K562 (cell line): Measurements from ENCODE around the gene KBTBD4. TPM values are rescaled to one million over a fixed set of nuclear protein-coding genes. Genes with fewer than 3 reads are reported as not detected.

ENCODE experiments used
- BMI1 ChIP-seq: fragments of 150-350 bp; IDR thresholded peaks from 2 replicates; pipeline ENCODE4 v1.6.1; 2014; ENCODE audit warnings: low read length
- BRD4 ChIP-seq: fragments of 200-600 bp; sonication (generic); IDR thresholded peaks from 2 replicates; pipeline ENCODE4 v1.6.1; 2017; ENCODE audit warnings: inconsistent platforms
- EZH2 ChIP-seq: IDR thresholded peaks from 2 replicates; pipeline ENCODE4 v1.6.1; 2012; ENCODE audit warnings: low read depth, mild to moderate bottlenecking, inconsistent platforms, low read length, borderline replicate concordance
- GATAD2A ChIP-seq: fragments of 450-650 bp; IDR thresholded peaks from 2 replicates; pipeline ENCODE4 v1.6.1; 2017
- HOMEZ ChIP-seq: fragments of 250-450 bp; sonication (Bioruptor Pico); IDR thresholded peaks from 2 replicates; pipeline ENCODE4 v1.4.0; 2020; ENCODE audit warnings: mild to moderate bottlenecking, moderate library complexity
- IRF2 ChIP-seq: sonication (generic); formaldehyde crosslinking; IDR thresholded peaks from 2 replicates; pipeline ENCODE4 v1.8.1; 2022; ENCODE audit warnings: mild to moderate bottlenecking, missing genetic modification reagents
- JUNB ChIP-seq: fragments of 450-650 bp; formaldehyde crosslinking; conservative IDR thresholded peaks from 2 replicates; pipeline ENCODE4 v1.4.0; 2020; ENCODE audit warnings: mild to moderate bottlenecking
- KLF6 ChIP-seq: fragments of 250-450 bp; sonication (Bioruptor Pico); IDR thresholded peaks from 2 replicates; pipeline ENCODE4 v1.4.0; 2020; ENCODE audit warnings: mild to moderate bottlenecking, moderate library complexity, borderline replicate concordance
- LARP7 ChIP-seq: fragments of 450-650 bp; IDR thresholded peaks from 2 replicates; pipeline ENCODE4 v1.6.1; 2016
- PTBP1 ChIP-seq: fragments of 200-400 bp; formaldehyde crosslinking; IDR thresholded peaks from 2 replicates; pipeline ENCODE4 v1.6.1; 2017; ENCODE audit warnings: low read depth, low read length
- SP1 ChIP-seq: sonication (generic); formaldehyde crosslinking; IDR thresholded peaks from 2 replicates; pipeline ENCODE4 v1.8.1; 2022; ENCODE audit warnings: mild to moderate bottlenecking, missing genetic modification reagents
- TFE3 ChIP-seq: fragments of 450-650 bp; formaldehyde crosslinking; IDR thresholded peaks from 2 replicates; pipeline ENCODE4 v1.4.0; 2020; ENCODE audit warnings: mild to moderate bottlenecking, mixed read lengths
- ZFX ChIP-seq: sonication (generic); formaldehyde crosslinking; IDR thresholded peaks from 2 replicates; pipeline ENCODE4 v1.8.0; 2022; ENCODE audit warnings: mild to moderate bottlenecking, missing genetic modification reagents, moderate library complexity
- ZNF165 ChIP-seq: fragments of 250-450 bp; sonication (Bioruptor Pico); IDR thresholded peaks from 2 replicates; pipeline ENCODE4 v1.4.0; 2020; ENCODE audit warnings: borderline replicate concordance
- ZNF282 ChIP-seq: sonication (generic); formaldehyde crosslinking; IDR thresholded peaks from 2 replicates; pipeline ENCODE4 v1.8.1; 2023; ENCODE audit warnings: missing genetic modification reagents
- ZNF407 ChIP-seq: fragments of 450-650 bp; IDR thresholded peaks from 2 replicates; pipeline ENCODE4 v1.6.1; 2016; ENCODE audit warnings: low read depth
- ZNF511 ChIP-seq: sonication (generic); formaldehyde crosslinking; IDR thresholded peaks from 2 replicates; pipeline ENCODE4 v1.8.0; 2022; ENCODE audit warnings: mild to moderate bottlenecking, missing genetic modification reagents
- polyA plus RNA-seq, 8 experiments: library from polyadenylated mRNA; depleted of rRNA in 4 of 8; stranded (reverse) in 5 of 8; unstranded in 3 of 8; fragments of >200 nt; fragmentation: Nextera tagmentation in 2 of 8; fragmentation: Illumina TruSeq in 1 of 8; extraction: Ambion mirVana in 2 of 8; extraction: Trizol in 1 of 8; gene quantifications; 2 replicates each; pipeline versions ENCODE4 v1.2.1 to v1.2.3, GENCODE V29; 2011 to 2014; ENCODE audit warnings: inconsistent platforms in 1 of 8, missing spikeins in 1 of 8
- total RNA-seq, 7 experiments: library from RNA; depleted of rRNA in 6 of 7; stranded (reverse); fragments of >200 nt in 6 of 7; fragmentation: Illumina TruSeq in 2 of 7; extraction: Trizol in 2 of 7; gene quantifications; 2 replicates each; pipeline versions ENCODE4 v1.2.1 to v1.2.3, GENCODE V29; 2011 to 2021; ENCODE audit warnings: low replicate concordance in 1 of 7

The KBTBD4 gene
- total and polyA plus RNA-seq, 9 of the 15 experiments (the other 6 are each of a cell fraction or from before 2014, with no cell fraction given), result 7.0 to 33.9 (median 13.3) TPM

GRCh38 chr11:47565340-47566148 lies 13.2 kb downstream of the KBTBD4 start, which contains the start of gene PTPMT1 (continued):
- peak; percentile 99 for TF ChIP-seq ZFX (CRISPR knock-in tag)
- TF ChIP-seq TFE3 (CRISPR knock-in tag), result no peak
- TF ChIP-seq ZNF282, result no peak
- no peak for TF ChIP-seq BMI1
- no peak for TF ChIP-seq IRF2 (CRISPR knock-in tag)
- no peak for TF ChIP-seq ZNF165 (CRISPR knock-in tag)
- TF ChIP-seq PTBP1, result no peak
- no peak for TF ChIP-seq GATAD2A
- no peak for TF ChIP-seq SP1
- peak; percentile 58; the same call in 1 of the 2 replicates for TF ChIP-seq BRD4
- no peak for TF ChIP-seq LARP7
- TF ChIP-seq KLF6 (CRISPR knock-in tag), result no peak
- no peak for TF ChIP-seq EZH2
- TF ChIP-seq ZNF407, result no peak; the same call in 1 of the 2 replicates
- no peak; the same call in 1 of the 2 replicates for TF ChIP-seq ZNF511 (CRISPR knock-in tag)
- TF ChIP-seq HOMEZ (CRISPR knock-in tag), result peak; percentile 34; the same call in 1 of the 2 replicates
- TF ChIP-seq JUNB, result no peak
